K562 (cell line): ENCODE data around the gene TDRD10. TPM values are rescaled to one million over a fixed set of nuclear protein-coding genes. Genes with fewer than 3 reads are reported as not detected.

ENCODE experiments used
- ATAC-seq: fragments of 200-7000 bp; cut with Tn5 transposase; 3 replicates; pipeline ENCODE4 v1.9.1; 2020; ENCODE audit warnings: moderate library complexity
- BruUV-seq: library from RNA; stranded (reverse); fragments of 400-500 nt; replicated peaks from 2 replicates; lab custom pipeline; 2021; lab: Mats Ljungman, UMichigan
- CTCF ChIA-PET: fragments of 300-600 bp; formaldehyde crosslinking; extraction: SDS; loops from one replicate; lab custom pipeline; 2021; ENCODE audit warnings: low intra/inter-chr PET ratio; lab: Yijun Ruan, JAX
- POLR2A ChIA-PET: fragments of 300-600, 350-650 bp; sonication (Branson Sonifier 250); formaldehyde crosslinking; extraction: SDS; loops from one replicate; lab custom pipeline; 2021; ENCODE audit warnings: antibody characterized with exemption, inconsistent platforms; lab: Yijun Ruan, JAX
- DNase-seq, 4 experiments: peaks; one replicate each; pipeline versions ENCODE4 v3.0.0 to v3.0.0-alpha.2; 2011 to 2018; ENCODE audit warnings: low spot score in 3 of 4, mixed read lengths in 3 of 4; ENCODE audit errors: extremely low read depth in 1 of 4
- FAIRE-seq: peaks from 2 replicates; lab custom pipeline; 2011; peaks lifted over from hg19 to GRCh38; lab: Jason Lieb, UNC
- H2AFZ ChIP-seq: 2 replicates; pipeline ENCODE4 v1.6.0; 2011; ENCODE audit warnings: low read depth, low read length, control low read depth, inconsistent platforms
- H3K27ac ChIP-seq: fragments of 200-600 bp; 3 replicates; pipeline ENCODE4 v1.8.0; 2011; ENCODE audit warnings: low read depth, mild to moderate bottlenecking, control low read depth, inconsistent platforms, low read length, moderate library complexity, mixed read lengths; ENCODE audit errors: extremely low read depth
- H3K27me3 ChIP-seq, 2 experiments: fragments of 300-600 bp in 1 of 2; 2 replicates in 1 of 2; 3 replicates in 1 of 2; pipeline versions ENCODE4 v1.6.0 to v1.8.0; 2011; ENCODE audit warnings: inconsistent platforms in 2 of 2, low read length in 2 of 2, mild to moderate bottlenecking in 1 of 2, mixed read lengths in 1 of 2, moderate library complexity in 1 of 2; ENCODE audit not compliant: control insufficient read depth in 2 of 2, insufficient read depth in 2 of 2
- H3K36me3 ChIP-seq: fragments of 300-600 bp; 3 replicates; pipeline ENCODE4 v1.8.0; 2011; ENCODE audit warnings: mild to moderate bottlenecking, low read length, inconsistent platforms; ENCODE audit not compliant: control insufficient read depth, insufficient read depth
- H3K4me1 ChIP-seq, 2 experiments: fragments of 200-600 bp in 1 of 2; replicated peaks in 1 of 2; 2 replicates in 1 of 2; 3 replicates in 1 of 2; pipeline versions ENCODE4 v1.5.1 to v1.8.0; 2011; ENCODE audit warnings: inconsistent platforms in 2 of 2, low read length in 2 of 2, mild to moderate bottlenecking in 1 of 2, mixed read lengths in 1 of 2, moderate library complexity in 1 of 2; ENCODE audit not compliant: control insufficient read depth in 2 of 2, insufficient read depth in 2 of 2
- H3K4me2 ChIP-seq: 2 replicates; pipeline ENCODE4 v1.6.1; 2011; ENCODE audit warnings: low read length, control low read depth, inconsistent platforms, mixed read lengths; ENCODE audit not compliant: insufficient read depth
- H3K4me3 ChIP-seq: fragments of 200-600 bp; sonication (generic), shearing (Covaris generic); 2 replicates; pipeline ENCODE4 v1.5.1; 2016; ENCODE audit warnings: control low read depth, inconsistent platforms
- H3K79me2 ChIP-seq: fragments of 200-600 bp; 3 replicates; pipeline ENCODE4 v1.8.0; 2011; ENCODE audit warnings: low read length, inconsistent platforms; ENCODE audit not compliant: control insufficient read depth, insufficient read depth
- H3K9ac ChIP-seq, 2 experiments: 2 replicates each; pipeline versions ENCODE4 v1.6.0 to v1.6.1; 2011; ENCODE audit warnings: low read depth in 2 of 2, low read length in 2 of 2, control low read depth in 1 of 2, inconsistent platforms in 1 of 2, mild to moderate bottlenecking in 1 of 2, mixed read lengths in 1 of 2; ENCODE audit not compliant: insufficient read depth in 1 of 2
- H3K9me1 ChIP-seq: one replicate; pipeline ENCODE4 v1.6.0; 2011; ENCODE audit warnings: inconsistent platforms, mild to moderate bottlenecking, low read length, moderate library complexity; ENCODE audit not compliant: control insufficient read depth, insufficient read depth
- H3K9me3 ChIP-seq: replicated peaks from 2 replicates; pipeline ENCODE4 v1.5.1; 2011; ENCODE audit warnings: low read depth, low read length, inconsistent platforms; ENCODE audit not compliant: control insufficient read depth, insufficient read depth
- H4K20me1 ChIP-seq: replicated peaks from 2 replicates; pipeline ENCODE4 v1.6.1; 2011; ENCODE audit warnings: low read length, inconsistent platforms, mixed read lengths; ENCODE audit not compliant: control insufficient read depth, insufficient read depth
- ARID2 ChIP-seq: fragments of 450-650 bp; IDR thresholded peaks from 2 replicates; pipeline ENCODE4 v1.6.1; 2017; ENCODE audit warnings: antibody characterized with exemption, mild to moderate bottlenecking
- ARID4B ChIP-seq: sonication (generic); formaldehyde crosslinking; IDR thresholded peaks from 2 replicates; pipeline ENCODE4 v1.8.0; 2022; ENCODE audit warnings: mild to moderate bottlenecking, missing genetic modification reagents
- C11orf30 ChIP-seq: fragments of 450-650 bp; IDR thresholded peaks from 2 replicates; pipeline ENCODE4 v1.6.1; 2016; ENCODE audit warnings: low read depth, mild to moderate bottlenecking
- CEBPG ChIP-seq, 3 experiments: fragments of 200-800 bp in 1 of 3; sonication (Bioruptor generic) in 1 of 3; sonication (generic) in 1 of 3; formaldehyde crosslinking in 1 of 3; IDR thresholded peaks in 2 of 3; conservative IDR thresholded peaks in 1 of 3; 2 replicates each; pipeline versions ENCODE4 v1.6.1 to v1.8.0; 2016 to 2022; ENCODE audit warnings: missing compliant biosample characterization in 2 of 3, missing genetic modification characterization in 2 of 3, mild to moderate bottlenecking in 1 of 3, missing genetic modification reagents in 1 of 3
- CGGBP1 ChIP-seq: fragments of 250-450 bp; sonication (Bioruptor Pico); IDR thresholded peaks from 2 replicates; pipeline ENCODE4 v1.9.0; 2021; ENCODE audit warnings: mild to moderate bottlenecking
- RBM25 ChIP-seq: fragments of 200-400 bp; formaldehyde crosslinking; IDR thresholded peaks from 2 replicates; pipeline ENCODE4 v1.6.1; 2018; ENCODE audit warnings: low read length, low read depth, moderate library complexity; ENCODE audit not compliant: severe bottlenecking
- ZKSCAN1 ChIP-seq: fragments of 150-350 bp; IDR thresholded peaks from 2 replicates; pipeline ENCODE4 v1.6.1; 2016; ENCODE audit warnings: low read depth, low read length
- ZNF263 ChIP-seq: sonication (generic); formaldehyde crosslinking; IDR thresholded peaks from 2 replicates; pipeline ENCODE4 v1.8.0; 2022; ENCODE audit warnings: mild to moderate bottlenecking, missing genetic modification reagents, borderline replicate concordance
- ZNF316 ChIP-seq: fragments of 450-650 bp; IDR thresholded peaks from 2 replicates; pipeline ENCODE4 v1.6.1; 2016
- ZNF583 ChIP-seq: fragments of 250-450 bp; sonication (Bioruptor Pico); IDR thresholded peaks from 2 replicates; pipeline ENCODE4 v1.4.0; 2020
- WGBS: fragments of 100-300 bp; shearing (Covaris generic); methylation state at CpG from one replicate; pipeline ENCODE4 v1.1.6; 2016; ENCODE audit warnings: low coverage, mixed read lengths; ENCODE audit not compliant: insufficient coverage; ENCODE audit errors: missing lambda C conversion rate; 5-methylcytosine and 5-hydroxymethylcytosine counted together
- in situ Hi-C: fragments of 300-500 bp; cut with MboI; formaldehyde crosslinking; loops from 4 replicates; pipeline ENCODE4 v1.15.0; 2018; ENCODE audit warnings: inconsistent platforms, mixed read lengths
- intact Hi-C: fragments of 100-400 bp; cut with micrococcal nuclease; formaldehyde crosslinking; loops from 2 replicates; pipeline ENCODE4 v1.14.2; 2022
- polyA plus RNA-seq, 8 experiments: library from polyadenylated mRNA; depleted of rRNA in 4 of 8; stranded (reverse) in 5 of 8; unstranded in 3 of 8; fragments of >200 nt; fragmentation: Nextera tagmentation in 2 of 8; fragmentation: Illumina TruSeq in 1 of 8; extraction: Ambion mirVana in 2 of 8; extraction: Trizol in 1 of 8; gene quantifications; 2 replicates each; pipeline versions ENCODE4 v1.2.1 to v1.2.3, GENCODE V29; 2011 to 2014; ENCODE audit warnings: inconsistent platforms in 1 of 8, missing spikeins in 1 of 8
- total RNA-seq, 7 experiments: library from RNA; depleted of rRNA in 6 of 7; stranded (reverse); fragments of >200 nt in 6 of 7; fragmentation: Illumina TruSeq in 2 of 7; extraction: Trizol in 2 of 7; gene quantifications; 2 replicates each; pipeline versions ENCODE4 v1.2.1 to v1.2.3, GENCODE V29; 2011 to 2021; ENCODE audit warnings: low replicate concordance in 1 of 7

Gene TDRD10
- total and polyA plus RNA-seq, 9 of the 15 experiments (the other 6 are each of a cell fraction or from before 2014, with no cell fraction given), result not detected

GRCh38 chr1:154517661-154518060, 15.6 kb downstream of the TDRD10 start:
- ChIA-PET CTCF (no interaction called here), POLR2A (interaction anchor here (0.6 kb wide), 1 partner anchor 163 kb away, joined by 3 read pairs; no protein-coding TSS in a partner anchor)
- 10% methylated on average over 11 of the region's 11 CpGs for WGBS
- H3K9me1 ChIP-seq, result no peaks in the 10 kb centered on the region
- H3K4me2 ChIP-seq, result no peak overlapping the region
- peaks cover 30 to 51% of the 10 kb centered on the region in 2 experiments for H3K27me3 ChIP-seq
- no peak for FAIRE-seq
- no peak overlapping the region for H3K4me3 ChIP-seq
- peaks cover 0 to 4% of the 10 kb centered on the region in 2 experiments; a peak in 1 of 5 replicates for H3K4me1 ChIP-seq
- intact Hi-C loops (no loop called here), in situ Hi-C loops (no loop called here)
- H3K36me3 ChIP-seq, result no peaks in the 10 kb centered on the region
- no peak overlapping the region for H2AFZ ChIP-seq
- TF ChIP-seq ZNF316 (peak; percentile 48; the same call in 1 of the 2 replicates), RBM25 (no peak), C11orf30 (peak; percentile 46; the same call in 1 of the 2 replicates)
- no peaks in the 10 kb centered on the region for H3K9me3 ChIP-seq
- DNase-seq, result no peak
- H4K20me1 ChIP-seq, result no peaks in the 10 kb centered on the region
- no peak for ATAC-seq
- no peak overlapping the region for H3K9ac ChIP-seq
- H3K27ac ChIP-seq, result no peak overlapping the region
- no peaks in the 10 kb centered on the region for H3K79me2 ChIP-seq
- BruUV-seq, result no TSS peak

- no TSS peak for BruUV-seq
- Histone ChIP-seq H3K9ac (no peak overlapping the region), H3K4me2 (no peak overlapping the region), H2AFZ (no peak overlapping the region), H3K79me2 (no peaks in the 10 kb centered on the region), H3K4me1 (peaks cover 0 to 4% of the 10 kb centered on the region in 2 experiments; a peak in 1 of 5 replicates), H3K27ac (no peak overlapping the region), H3K9me3 (no peaks in the 10 kb centered on the region), H4K20me1 (no peaks in the 10 kb centered on the region), H3K9me1 (no peaks in the 10 kb centered on the region), H3K4me3 (no peak overlapping the region), H3K36me3 (no peaks in the 10 kb centered on the region), H3K27me3 (peaks cover 21 to 53% of the 10 kb centered on the region in 2 experiments)
- ChIA-PET POLR2A (interaction anchor here (0.8 to 2.3 kb wide), 3 partner anchors 10 to 66 kb away, joined by 3 to 12 read pairs (median 3); no protein-coding TSS in a partner anchor), CTCF (no interaction called here)
- 24% methylated on average over 9 of the region's 9 CpGs for WGBS
- intact Hi-C loops, result no loop called here
- FAIRE-seq (no peak), ATAC-seq (no peak), DNase-seq (no peak)
- in situ Hi-C loops, result no loop called here
- TF ChIP-seq ZKSCAN1 (no peak), CEBPG (CRISPR knock-in tag; IDR thresholded peaks at IDR 0.05) (no peak), CEBPG (tag; conservative IDR thresholded peaks at IDR 0.05 in 1 of 2, IDR thresholded peaks at IDR 0.05 in 1 of 2) (no peak), ZNF583 (no peak), ARID2 (no peak), ARID4B (CRISPR knock-in tag) (no peak), ZNF263 (CRISPR knock-in tag) (no peak), CGGBP1 (CRISPR knock-in tag) (no peak)
These were observed 17.6 kb downstream of the TDRD10 start for GRCh38 chr1:154519591-154519991.
